Fibroblast of pulmonary artery (primary cell): ENCODE data around the gene MSANTD4.
A peak's percentile ranks its signal among the peaks of the same experiment; 100 is the strongest.

Experiments
- DNase-seq: peaks from one replicate; pipeline ENCODE4 v3.0.0-alpha.2; 2010; ENCODE audit warnings: low read depth
- H3K4me3 ChIP-seq: replicated peaks from 2 replicates; pipeline ENCODE4 v1.5.1; 2011; ENCODE audit warnings: low read depth, mild to moderate bottlenecking, control low read depth, low read length, moderate library complexity
- CTCF ChIP-seq: IDR thresholded peaks from 2 replicates; pipeline ENCODE4 v1.5.1; 2011; ENCODE audit warnings: mild to moderate bottlenecking, control low read depth, low read length, inconsistent platforms; ENCODE audit errors: missing control alignments

Gene MSANTD4

GRCh38 chr11:106051103-106051502 is 29.1 kb upstream of the MSANTD4 start:
- TF ChIP-seq CTCF: no peak
- no peak overlapping the region for H3K4me3 ChIP-seq
- no peak for DNase-seq

DNA sequence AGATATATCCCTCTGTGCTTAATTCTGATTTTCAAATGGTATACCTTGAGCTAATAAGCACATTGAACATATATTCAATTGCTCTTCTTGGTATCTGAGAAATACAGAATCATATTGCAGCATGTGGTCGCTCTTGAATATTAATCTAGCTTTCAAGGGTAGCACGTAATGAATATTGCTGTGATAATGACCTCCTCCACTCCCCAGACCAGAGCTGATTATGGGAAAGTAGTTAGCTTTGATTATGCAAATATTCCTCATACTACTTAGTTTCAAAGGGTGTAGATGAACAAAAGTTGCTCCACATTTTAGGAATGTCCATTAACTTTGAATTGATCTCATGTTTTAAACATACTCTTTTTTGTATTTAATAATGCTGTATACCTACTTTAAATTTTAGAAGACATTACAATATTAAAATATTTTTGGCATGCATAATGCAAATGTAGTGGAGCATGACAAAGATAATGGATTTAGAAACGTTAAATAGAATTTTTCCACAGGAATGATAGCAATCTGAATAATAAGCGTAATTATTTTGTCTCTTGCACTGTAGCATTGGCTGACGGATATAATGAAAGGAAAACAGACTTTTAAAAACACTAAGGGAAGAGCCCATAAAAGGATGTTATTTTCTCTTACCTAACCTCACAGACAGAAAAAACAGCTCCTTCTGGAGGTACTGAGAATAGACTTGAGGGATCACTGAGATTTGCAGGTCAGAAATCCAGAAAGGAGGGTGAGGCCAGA is 27.9 kb upstream of the MSANTD4 start:
- TF ChIP-seq CTCF: no peak
- H3K4me3 ChIP-seq: no peak overlapping the region
- DNase-seq: no peak

GRCh38 chr11:106047631-106048030 is 25.6 kb upstream of the MSANTD4 start:
- no peak overlapping the region for H3K4me3 ChIP-seq
- no peak for DNase-seq
- TF ChIP-seq CTCF: no peak

- no peak for DNase-seq
- no peak overlapping the region for H3K4me3 ChIP-seq
- no peak for TF ChIP-seq CTCF
Observed at GRCh38 chr11:106043540-106043939, 21.5 kb upstream of the MSANTD4 start.

DNA sequence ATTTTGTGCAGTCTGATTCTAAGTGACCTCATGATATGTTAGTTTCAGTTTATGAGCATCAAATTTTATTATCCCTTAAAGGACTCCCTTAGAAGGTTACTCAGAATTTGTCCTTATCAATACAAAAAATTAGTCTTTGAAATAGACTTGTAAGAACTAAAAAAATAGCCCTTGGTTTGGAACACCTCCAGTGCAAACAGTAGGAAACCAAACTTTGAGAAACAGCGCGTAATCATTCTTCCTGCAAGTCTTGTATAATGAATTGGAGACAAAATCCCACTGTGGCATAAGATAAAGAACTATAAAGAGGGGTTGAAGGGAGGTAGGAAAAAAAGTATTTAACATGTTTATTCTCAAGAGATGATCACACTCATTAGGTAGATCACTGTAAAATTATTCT is 10.8 kb upstream of the MSANTD4 start:
- no peak for TF ChIP-seq CTCF
- DNase-seq: no peak
- H3K4me3 ChIP-seq: no peak overlapping the region

DNA sequence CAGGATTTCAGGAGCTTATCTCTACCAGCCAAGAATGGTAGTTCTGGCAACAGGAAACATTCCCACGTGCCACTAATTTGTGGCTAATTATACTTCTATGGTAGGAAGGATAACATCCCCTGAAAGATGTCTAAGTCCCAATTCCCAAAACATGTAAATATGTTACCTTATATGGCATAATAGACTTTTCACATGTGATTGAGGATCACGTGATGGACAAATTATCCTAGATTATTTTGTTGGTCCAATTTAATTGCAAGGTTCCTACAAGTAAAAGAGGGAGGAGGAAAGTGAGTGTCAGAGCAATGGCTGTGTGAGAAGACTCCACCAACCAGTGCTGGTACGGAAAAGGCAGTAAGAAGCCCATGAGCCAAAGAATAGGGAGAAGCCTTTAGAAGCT is 9.9 kb upstream of the MSANTD4 start:
- no peak for DNase-seq
- H3K4me3 ChIP-seq: no peak overlapping the region
- TF ChIP-seq CTCF: no peak

- no peak for TF ChIP-seq CTCF
- peak; percentile 11 for DNase-seq
Observed at GRCh38 chr11:106031202-106031810, 9.3 kb upstream of the MSANTD4 start.

More at GRCh38 chr11:106031202-106031810, 9.3 kb upstream of the MSANTD4 start:
- no peak overlapping the region for H3K4me3 ChIP-seq
